ENCODE measurements around the gene CCDC178.
A peak's percentile ranks its signal among the peaks of the same experiment; 100 is the strongest.
"Not testable (repeated sequence)": the region's sequence is repeated elsewhere in the genome, so short reads cannot be mapped to it uniquely, and the experiment has no call there.

CCDC178 gene

DNA sequence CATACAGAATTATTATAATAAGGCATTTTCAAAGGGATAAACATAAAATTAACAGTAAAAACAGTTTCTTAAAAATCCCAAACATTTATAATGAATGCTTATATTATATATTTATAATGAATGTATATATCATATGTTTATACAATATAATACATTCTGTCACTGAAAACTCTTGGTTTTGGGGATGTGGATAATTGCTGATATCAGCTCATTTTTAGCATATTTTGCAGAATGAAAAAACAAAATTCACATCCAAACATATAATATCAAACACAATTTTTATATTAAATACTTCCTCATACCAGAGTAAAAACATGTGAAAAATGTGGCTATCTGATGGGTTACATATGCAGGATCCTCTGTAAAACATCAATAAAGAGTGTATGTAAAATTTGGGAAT is 465.0 kb downstream of the CCDC178 start:
- DNase-seq, result no peak

DNA sequence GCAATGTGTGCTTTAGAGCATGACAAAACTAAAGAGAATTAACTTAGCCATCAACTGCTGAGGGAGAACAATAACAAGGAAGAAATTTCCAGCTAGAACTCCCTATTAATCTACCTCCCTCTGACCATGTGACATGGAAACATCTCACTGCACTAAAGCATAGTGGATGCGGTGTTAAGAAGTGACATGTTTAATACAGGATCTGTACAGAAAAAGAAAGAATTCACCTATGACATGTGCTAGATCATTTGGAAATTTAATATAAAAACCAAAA is 465.4 kb downstream of the CCDC178 start:
- DNase-seq, result no peak

DNA sequence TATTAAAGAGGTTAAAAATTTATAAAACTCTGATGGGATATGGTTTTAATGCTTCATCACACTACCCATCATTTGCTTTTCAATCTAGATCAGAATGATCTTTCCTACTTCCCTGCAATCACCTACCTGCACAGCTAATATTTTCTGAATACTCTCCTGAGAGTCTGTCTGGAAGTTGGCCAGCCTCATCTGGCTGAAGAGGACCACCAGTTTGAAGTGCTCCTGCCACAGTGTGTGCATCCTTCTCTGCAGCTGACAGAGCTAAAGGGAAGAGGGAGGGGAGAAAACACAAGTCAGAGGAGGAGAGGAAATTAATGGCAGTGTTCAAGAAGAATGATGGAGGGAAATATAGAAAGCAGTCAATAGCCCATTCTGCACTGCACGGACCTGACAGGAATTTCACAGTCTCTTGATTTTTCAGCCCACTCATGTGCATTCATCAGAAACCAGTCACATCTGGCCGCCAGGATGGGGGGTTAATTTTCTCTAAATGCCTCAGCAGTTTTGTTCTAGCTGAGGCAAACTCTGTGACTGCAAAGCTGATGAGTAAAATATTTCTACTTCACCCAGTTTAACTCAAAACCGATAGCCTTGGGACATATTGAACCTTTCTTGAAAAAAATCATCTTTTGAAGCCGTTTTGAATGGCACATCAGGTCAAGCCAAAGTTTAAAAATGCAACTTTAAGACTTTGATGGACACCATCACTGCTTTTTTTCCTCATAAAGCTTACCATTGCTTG is 465.9 kb downstream of the CCDC178 start:
- no peak for DNase-seq

DNA sequence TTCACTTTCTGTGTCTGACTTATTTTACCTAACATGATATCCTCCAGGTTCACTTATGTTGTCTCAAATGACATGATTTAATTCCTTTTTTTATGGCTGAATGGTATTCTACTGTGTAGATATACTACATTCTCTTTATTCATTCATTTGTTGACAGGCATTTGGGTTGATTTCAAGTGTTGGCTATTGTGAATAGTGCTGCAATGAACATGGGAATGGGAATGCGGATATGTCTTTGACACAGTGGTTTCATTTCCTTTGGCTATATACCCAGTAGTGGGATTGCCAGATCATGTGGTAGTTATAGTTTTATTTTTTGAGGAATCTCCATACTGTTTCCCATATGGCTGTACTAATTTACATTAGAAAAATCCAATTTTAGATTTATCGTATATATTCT is 472.3 kb downstream of the CCDC178 start:
- no peak for DNase-seq

DNA sequence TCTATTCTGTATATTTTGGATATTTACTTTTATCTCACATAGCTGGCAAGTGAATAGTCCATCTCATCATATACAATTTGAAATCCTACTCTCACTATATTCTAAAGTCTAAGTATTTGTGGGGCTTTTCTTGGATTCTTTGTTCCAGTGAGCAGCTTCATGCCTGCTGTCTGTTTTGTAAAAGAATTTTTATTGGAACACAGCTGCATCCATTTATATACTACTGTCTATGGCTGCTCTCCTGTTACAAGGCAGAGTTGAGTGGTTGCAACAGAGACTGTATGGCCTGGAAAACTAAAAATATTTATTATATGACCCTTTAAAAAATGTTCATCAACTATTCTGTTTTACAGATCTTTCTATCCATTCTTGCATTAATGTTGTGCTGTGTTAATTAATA is 474.4 kb downstream of the CCDC178 start:
- DNase-seq, result no peak

DNA sequence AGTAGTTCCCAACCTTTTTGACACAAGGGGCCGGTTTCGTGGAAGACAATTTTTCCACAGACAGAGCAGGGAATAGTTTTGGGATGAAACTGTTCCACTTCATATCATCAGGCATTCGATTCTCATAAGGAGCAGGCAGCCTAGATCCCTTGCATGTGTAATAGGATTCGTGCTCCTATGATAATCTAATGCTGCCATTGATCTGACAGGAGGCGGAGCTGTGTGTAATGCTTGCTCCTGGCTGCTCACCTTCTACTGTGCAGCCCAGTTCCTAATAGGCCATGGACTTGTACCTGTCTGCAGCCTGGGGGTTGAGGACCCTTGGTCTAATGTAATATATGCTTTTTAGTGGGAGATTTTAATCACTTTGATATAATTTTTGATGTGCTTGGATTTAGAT is 479.0 kb downstream of the CCDC178 start:
- no peak for DNase-seq

DNA sequence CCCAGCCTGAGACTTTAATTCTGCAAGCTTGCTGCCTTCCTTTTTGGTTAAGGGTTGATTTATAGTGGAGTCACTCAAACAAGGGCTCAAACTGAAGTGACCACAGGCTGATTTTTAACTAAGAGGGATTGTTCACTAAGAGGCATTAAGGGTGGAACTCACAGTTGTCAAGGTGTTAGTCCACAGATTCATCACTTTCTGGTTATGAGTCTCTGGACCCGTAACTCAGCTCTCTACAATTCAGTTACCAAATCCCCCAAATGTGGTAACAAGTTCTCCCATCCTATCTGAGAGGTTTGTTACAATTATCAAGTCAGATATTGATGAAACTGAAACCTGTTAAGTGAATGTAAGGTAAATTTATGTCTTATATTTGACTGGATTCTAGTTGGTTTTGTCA is 481.8 kb downstream of the CCDC178 start:
- DNase-seq, result no peak

DNA sequence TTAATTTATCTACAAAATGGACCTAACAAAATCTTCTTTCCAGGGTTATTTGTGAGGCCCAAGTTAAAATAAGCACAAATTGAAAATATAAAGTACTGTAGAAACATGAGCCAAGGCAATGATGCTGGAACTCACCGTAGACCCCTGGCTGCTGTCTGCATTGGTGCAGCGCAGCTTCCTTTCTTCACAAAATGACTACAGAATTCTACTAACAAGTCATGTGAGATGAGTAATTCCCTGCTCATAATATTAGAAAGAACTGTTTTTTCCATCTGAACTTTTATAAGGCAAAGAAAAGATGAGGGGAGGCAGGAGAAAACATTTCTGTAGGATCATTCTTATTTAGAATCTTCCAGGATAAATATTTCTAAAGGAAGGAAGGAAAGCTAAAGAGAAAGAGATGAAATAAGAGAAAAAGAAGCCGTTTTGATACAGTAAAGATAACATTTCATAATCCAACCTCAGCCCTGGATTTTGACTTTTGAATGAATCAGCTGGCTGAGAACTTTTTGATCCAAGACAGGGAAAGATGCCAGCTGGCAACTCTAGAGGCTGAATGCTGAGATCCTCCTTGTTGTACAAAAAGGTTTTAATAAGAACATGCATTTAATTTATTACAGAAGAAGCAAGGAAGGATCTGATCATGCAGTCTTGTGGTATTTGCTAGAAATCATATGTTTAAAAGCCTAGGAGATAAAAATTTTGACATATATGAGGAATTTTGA is 483.8 kb downstream of the CCDC178 start:
- no peak for DNase-seq

DNA sequence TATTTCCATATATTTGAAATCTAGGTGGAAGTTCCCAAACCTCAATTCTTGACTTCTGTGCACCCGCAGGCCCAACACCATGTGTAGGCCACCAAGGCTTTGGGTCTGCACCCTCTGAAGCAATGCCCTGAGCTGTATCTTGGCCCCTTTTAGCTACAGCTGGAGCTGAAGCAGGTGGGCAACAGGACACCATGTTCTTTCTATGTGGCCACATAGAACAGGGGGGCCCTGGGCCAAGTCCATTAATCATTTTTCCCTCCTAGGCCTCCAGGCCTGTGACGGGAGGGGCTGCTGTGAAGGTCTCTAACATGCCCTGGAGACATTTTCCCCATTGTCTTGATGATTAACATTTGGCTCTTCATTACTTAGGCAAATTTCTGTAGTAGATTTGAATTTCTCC is 488.2 kb downstream of the CCDC178 start:
- DNase-seq, result not testable (repeated sequence)

DNA sequence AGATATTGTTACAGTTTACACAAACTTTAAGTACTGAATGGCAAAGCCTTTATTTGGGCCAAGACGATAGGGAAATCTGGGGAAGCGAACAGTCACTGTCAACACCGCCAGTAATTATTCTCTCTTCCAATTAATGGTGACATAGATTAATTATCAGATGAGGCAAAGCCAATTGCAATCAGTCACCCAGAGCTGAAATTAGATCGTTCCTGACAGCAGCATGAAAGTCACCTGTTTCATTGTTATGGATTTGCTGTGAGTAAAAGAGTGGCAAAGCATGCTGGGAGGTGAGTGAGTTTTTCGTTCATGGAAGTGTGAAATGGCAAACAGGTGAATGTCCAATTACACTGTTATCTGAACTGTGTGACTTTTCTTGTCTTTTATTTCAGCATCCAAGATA is 502.9 kb downstream of the CCDC178 start:
- no peak for DNase-seq

DNA sequence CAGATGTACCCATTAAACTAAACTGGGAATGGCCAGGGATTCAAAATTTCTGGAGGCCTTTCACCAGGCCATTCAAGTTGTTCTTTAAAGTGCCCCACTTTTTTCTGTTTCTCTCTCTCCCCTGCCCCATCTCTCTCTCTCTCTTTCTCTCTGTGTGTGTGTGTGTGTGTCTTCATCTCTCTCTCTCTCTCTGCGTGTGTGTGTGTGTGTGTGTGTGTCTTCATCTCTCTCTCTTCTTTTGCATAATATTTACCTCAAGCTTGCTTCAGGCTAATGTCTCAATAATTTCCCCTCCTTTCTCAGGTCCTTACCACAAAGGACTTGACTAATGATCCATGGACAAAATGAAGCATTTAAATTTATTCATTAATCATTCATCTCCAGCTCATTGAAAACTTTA is 503.5 kb downstream of the CCDC178 start:
- DNase-seq, result no peak

DNA sequence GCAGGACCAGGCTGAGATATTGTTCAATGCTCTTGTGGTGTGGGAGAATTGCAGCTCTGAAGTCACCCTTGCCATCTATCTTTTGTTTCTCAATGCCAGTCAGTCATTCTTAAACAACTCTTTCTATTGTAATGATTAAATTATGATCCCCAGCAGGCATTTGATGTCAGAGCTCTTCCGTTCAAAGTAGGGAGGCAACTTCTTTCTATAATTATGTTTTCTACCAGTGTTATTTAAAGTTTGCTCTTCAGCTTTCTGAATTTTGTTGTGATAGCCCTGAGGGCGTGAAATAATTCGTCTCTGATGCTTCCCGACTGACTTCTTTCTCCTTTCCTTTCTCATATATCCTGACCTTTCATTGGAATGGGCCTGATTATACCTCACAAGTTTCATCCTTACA is 506.3 kb downstream of the CCDC178 start:
- no peak for DNase-seq

DNA sequence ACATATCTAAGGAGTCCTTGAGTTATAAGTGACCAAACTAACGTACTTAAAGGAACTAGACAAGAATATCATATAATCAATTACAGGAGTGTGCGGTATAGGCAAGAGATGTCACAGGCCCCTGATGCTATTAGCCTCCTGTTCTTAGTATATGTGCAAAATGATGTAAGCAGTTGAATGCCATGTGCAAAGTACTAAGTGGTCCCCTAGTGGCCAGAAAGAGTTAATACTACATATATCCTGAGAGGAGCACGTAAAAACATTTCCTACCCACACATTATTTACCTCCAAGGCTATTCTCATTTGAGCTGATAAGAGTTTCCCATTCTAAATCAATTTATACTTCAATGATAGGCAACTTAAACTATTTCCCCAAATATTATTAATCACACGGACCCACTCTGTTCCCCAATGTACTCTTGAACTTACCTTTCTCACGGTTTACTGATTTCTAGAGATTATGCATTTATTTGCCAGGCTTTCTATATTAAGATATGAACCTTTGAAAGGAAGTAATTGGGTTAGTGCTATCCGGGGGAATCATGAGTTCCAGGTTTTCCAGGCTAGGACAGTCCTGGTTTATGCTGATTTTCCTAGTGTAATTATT is 509.7 kb downstream of the CCDC178 start:
- peak; percentile 43 for DNase-seq

DNA sequence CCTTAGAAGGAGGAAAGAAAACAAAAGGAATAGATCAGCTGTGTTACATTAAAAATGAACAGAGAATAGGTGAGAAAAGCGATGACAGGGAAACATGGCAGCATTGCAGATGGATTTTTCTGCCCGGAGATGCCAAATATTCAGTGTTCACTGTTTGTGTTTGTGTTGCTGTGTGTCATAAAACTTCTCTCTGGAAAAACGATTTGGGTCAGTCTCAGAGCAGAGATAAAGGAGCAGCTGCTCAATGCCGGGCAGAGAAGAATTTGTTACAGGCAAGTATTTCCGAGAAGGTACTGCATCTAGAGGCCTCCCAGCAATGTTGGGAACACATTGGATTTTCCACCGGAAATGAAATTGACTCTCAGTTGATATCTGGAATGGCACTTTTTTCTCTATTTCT is 511.3 kb downstream of the CCDC178 start:
- no peak for DNase-seq

DNA sequence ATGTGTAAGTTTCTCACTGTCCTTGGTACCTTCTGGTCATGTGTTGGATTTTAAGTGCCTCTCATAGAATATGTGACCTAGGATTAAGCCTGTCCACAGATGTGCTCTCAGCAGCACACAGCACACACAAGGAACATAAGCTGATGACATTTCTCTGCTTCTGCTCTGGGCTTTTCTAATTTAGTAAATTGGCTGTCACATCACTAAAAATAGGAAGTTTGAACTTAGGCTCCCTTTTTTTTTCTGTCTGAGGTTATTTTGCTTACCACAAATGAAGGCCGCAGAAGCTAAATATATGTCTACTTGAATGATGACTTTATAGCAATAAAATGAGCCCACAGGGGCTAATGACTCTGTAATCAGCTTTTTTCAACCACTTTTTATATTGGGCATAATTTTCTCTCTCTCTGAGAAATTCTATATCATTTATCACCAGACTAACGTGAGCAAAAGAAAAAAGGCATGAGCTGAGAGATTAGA is 517.5 kb downstream of the CCDC178 start:
- DNase-seq, result peak; percentile 13

DNA sequence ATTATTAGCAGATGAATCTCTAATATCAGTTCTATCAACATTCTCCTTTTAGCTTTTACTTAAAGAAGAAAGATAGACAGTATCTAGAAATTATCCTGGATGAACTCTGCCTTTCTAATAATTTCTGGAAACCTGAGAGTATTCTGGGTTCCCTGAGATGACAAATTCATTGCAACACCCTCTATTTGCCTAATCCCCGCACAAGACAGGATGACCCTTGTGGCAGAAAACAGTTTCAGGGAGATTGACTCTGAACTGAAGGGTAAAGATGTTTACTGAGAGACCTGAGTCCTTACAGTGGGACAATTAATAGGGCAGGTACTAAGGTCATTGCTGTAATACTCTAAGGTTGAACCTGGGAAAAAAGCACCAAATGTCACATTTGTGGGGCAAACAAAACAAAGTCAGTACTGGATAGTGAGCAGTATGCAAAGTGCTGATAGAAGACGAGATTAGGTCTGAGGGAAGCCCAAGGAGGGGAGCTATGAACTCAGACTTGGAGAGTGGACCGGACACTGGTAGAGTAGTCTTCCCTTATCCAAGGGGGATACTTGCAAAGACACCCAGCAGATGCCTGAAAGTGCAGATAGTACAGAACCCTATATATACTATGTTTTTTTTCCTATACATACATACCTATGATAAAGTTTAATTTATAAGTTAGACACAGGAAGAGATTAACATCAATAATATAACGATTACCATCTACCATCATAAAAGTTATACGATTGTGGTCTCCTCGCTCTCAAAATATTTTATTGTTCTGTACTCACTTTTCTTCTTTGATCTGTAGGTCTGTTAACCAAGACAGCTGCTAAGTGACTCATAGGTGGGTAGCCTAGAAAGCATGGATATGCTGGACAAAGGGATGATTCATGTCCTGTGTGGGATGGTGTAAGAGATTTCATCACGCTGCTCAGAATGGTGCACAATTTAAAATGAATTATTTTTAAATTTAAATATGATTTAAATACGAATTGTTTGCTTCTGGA is 519.4 kb downstream of the CCDC178 start:
- no peak for DNase-seq

DNA sequence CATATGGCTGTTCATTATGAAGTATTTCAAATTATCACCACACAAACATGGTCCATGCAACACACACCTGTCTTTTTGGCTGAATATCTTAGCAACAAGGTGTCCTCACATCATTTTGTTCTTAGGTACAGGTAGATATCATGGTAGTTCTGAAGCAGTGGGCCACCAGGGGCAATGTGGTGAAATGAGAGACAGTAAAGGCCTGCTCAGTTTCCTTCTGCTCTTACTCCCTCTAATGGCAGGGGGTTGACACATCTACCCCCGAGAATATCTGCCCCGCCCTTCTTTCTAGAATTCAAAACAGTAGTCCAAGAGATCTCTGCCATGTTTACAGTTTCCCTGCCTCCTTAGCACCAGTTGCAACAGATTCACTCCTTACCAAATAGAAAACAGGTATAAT is 520.7 kb downstream of the CCDC178 start:
- DNase-seq, result peak; percentile 72

DNA sequence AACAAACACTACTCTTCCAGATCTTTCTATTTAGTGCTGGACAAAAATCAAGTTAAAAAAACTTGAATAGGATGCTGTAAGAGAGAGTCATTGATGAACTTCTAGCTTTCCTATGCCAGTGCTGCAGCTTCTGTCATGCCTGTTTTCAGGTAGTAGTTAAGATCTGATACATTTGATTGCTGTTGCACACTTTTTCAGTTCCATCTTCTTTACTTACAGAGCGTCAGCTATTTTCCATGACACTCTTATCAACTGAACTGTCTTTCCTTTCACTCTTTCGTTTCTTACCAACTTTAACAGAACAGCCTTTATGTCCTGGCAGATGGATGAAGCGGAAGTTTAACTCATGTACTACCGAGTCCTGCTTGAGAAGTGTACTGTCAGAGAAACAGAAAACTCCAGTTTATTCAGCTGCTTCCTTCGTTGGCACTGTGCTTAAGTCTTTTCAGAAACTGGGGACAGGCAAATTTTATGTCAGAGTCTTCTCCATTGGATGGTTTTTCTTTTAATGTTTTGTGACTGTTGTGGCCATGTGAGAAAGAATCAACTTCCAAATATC is 521.8 kb downstream of the CCDC178 start:
- DNase-seq, result peak; percentile 4

DNA sequence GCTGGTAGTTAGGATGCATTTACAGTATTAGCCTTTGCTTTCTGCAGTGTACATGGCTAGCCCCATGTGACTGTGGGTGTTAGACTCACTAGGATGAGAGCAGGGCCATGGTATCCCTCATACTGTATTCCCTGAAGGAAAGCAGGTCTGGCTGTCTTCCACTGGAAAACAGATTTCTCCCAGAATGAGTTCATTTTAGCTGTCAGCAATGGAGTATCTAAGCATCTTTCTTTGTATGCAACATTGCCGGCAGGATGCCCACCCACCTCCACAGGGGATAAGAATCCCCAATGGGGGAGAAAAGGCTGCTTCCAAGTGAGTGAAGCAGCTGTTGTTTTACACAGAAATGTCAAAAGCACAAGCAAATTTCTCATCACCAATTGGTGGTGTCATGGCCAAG is 525.0 kb downstream of the CCDC178 start:
- DNase-seq, result no peak

DNA sequence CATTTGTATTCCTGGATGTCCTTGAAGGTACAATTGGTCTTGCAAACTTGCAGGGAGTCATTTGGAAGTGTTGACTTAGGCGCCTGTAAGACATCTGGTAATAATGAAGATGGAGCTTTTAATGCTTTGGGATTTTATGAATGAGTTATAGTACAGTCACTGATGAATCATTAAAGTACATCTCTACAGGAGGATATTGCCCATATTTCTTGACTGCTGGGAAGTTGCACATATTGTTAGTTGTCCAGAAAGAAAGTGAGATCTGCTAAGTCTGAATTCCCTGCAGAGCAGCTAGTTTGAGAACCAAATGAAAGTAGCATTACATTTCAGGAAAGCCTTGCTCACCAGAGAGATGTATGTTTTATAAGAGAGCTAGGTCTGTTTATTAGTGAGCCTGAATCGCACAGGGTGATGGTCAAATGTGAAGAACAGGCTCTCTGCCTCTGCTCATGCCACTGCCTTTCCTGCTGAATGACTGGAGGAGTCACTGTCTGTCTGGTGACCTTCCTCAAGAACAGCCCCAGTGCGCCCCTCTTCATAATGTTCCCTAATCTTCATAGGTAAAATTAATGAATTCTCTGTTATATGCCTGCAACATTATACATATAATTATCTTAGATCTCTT is 528.7 kb downstream of the CCDC178 start:
- no peak for DNase-seq

DNA sequence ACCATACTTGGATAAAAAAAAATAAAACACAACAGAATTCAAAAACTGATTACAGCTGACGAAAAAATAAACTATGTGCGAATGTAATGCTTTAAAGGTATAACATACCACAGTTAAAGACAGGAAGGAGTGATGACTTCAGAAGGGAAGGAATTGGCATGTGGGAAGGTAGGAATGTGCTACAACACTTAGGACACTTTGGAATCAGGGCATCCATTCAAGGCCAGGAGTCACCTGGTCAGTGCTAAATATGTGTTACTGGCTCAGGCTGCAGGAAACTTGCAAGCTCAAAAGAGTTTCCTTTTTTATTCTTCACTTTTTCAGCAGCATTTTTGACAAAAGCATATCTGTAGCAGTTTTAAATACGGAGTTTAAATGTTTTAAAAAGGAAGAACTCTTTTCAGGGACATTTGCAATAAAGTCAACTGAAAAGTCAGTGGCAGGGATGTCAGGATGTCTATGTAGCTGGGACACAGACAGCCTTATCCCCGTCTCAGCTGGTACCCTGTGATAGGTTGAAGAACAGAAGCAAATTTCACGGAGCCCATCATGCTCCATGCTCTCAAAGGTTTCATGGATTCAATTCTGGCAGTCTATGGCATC is 529.7 kb downstream of the CCDC178 start:
- DNase-seq, result no peak

Data from RPMI8226 (cell line).